Measurements from ENCODE around the gene PFKP.

The PFKP gene

GRCh38 chr10:3137958-3138726, 70.8 kb downstream of the PFKP start:
- DNase-seq: no peak

GRCh38 chr10:3139216-3139910, 72.0 kb downstream of the PFKP start:
- DNase-seq: no peak

DNA sequence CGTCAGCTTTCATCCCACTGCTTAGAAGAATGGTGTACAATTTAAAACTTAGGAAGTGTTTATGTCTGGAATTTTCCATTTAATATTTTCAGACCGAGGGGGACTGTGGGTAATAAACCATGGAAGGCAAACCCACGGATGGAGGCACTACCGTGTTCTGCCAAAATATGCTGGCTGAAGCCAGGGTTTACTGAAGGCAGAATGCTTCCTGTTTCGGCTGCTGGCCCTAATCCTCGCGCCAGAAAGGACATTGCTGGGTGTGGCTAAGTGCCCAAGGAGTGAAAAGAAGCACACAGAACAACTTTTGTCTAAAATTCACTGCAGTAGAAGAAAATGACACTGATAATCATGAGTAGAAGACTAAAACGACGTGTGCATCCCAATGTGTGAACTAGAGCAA, 72.9 kb downstream of the PFKP start:
- DNase-seq: no peak

DNA sequence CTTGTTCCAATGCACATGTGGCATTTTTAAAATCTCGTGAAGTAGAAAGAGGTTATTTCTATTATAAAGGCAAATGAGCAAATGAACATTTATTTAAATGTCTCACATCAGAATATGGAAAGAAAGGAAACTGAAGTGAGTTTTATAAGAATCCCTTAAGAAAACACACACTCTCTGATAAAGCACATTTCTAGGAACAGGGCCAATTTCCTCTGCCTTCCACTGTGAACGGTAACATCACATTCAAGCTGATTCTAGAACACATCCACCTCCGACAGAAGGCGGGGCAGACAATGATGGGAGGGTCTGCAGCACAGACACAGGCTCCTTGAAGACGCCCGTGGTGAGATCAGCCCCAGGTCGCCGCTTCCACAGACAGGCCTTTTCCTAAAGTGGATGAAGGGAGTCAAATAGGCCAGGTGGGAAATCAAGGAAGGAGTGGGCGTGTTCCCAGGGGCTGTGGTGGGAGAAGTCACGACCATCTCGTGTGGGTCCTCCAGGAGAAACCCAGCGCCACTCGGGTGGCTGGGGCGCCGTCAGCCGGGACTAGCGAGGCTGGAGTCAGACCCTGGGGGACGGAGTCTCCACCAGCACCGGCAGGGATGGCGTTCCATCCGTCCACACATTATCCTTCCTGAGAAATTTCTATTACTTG, 74.1 kb downstream of the PFKP start:
- DNase-seq: no peak

GRCh38 chr10:3142146-3142875, 75.0 kb downstream of the PFKP start:
- DNase-seq: no peak

GRCh38 chr10:3143366-3143765, 76.0 kb downstream of the PFKP start:
- no peak for DNase-seq

DNA sequence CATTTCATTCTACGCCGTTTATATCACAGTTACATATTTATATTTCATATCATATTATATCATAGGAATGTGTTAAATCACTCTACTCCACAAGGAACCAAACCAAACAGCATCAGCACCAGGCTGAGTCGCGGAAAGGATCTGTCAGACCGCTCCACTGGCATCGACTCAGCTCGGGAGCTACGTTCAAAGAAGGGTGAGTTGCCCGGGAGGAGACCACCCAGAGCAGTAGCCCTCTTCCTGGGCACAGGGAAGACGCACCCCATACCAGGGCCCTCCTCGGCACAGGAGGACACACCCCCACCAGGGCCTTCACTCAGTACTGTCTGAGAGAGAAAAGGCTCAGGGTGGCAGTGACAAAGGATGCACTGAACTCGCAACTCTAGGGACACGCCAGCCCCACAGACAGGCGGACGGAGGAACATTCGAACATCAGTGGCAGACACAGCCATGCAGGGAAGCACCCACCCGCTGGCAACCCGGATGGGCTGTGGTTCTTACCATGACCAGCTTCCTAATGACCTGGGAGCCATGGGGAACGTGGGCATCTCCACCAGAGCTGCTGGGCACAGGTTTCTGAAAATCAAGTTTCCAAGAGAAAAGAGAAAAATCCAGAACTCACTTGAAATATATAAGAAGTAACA, 76.6 kb downstream of the PFKP start:
- DNase-seq: no peak

DNA sequence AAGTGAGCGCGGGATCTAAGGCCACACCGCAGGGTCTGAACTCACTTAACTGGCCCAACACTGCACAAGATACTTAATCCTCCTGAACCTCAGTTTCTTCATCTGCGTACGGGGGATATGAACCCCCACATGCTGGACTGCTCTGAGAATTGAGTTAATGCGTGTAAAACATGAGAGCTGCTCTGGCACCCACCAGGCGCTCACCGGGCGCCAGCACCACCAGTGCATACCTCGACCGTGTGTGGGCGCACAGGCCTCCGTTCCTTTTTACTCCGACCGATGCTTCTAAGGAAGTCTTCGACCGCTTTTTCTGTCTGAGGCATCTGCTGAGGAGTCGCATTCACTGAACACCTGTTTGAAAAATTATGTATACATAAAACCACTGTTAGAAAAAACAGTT, 78.0 kb downstream of the PFKP start:
- DNase-seq: no peak

- no peak for DNase-seq
Measured at GRCh38 chr10:3146289-3146688, 78.9 kb downstream of the PFKP start.

DNA sequence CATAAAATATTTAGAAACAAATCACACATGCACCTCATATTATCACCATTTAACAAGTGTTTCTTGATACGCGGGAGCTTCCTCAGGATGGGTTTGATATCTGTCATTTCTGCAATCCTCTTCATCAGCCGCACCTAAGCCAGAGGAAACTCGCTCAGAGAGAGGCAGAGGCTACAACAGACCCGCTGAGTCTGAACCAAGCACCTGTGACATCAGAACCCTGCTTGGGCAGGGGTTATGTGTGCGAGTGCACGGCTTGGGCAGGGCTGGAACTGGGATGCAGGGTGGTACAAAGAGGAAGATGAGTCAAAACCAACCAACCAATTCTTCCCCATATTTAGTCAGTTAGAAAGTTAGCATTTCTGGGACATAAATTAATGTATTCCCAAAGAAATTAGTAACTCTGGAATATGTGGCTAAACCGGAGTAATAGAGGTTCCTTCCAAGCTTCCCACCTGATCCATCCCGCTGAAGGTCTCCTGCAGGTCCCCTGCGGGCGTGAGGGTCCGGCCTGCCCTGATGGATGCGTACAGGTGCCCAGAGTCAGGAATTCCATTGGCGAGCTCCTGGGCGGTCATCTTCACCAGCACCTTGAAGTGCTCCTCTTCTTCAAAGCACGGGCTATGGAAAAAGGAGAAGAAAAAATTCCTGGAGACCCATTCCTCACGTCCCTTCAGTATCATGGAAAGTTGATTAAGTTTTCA, 79.9 kb downstream of the PFKP start:
- no peak for DNase-seq

DNA sequence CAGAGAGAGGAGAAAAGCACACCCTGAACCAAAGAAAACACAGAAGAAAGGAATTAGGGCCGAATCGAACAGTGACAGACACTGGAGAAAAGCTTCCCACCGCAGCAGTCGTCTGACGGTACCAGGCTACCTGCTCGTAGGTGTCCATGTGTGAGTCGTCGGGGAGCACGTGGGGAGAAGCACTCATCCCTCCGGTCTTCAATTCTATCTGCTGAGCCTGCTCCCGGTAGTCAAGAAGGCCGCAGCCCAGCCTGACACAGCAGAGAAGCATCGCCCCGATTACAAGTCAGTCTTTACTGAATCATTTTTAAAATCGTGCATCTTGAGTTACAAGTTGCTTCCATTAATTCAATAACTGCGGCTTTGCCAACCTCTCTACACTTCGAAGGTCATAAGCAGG, 80.7 kb downstream of the PFKP start:
- no peak for DNase-seq

DNA sequence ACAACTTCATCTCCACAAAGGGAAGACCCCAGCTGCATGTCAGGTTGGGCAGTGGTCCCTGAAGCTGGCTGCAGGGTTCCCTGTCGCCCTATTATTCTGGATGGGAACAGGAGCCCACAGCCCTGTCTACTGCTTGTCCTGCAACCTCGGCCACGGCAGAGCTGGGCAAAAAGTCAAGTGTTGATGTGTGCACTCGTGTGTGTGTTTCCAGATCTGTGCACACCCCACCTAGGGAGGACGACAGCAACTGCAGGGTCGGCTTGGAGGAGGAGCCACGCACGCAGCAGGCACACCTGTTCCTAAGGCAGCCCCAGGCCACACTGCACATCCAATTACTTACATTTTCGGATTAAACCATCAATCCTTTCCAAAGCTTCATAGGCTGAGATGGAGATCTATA, 81.6 kb downstream of the PFKP start:
- no peak for DNase-seq

GRCh38 chr10:3149918-3150317, 82.6 kb downstream of the PFKP start:
- DNase-seq: no peak

- no peak for DNase-seq
Measured at GRCh38 chr10:3150366-3150765, 83.0 kb downstream of the PFKP start.

GRCh38 chr10:3150961-3151360, 83.6 kb downstream of the PFKP start:
- DNase-seq: no peak

DNA sequence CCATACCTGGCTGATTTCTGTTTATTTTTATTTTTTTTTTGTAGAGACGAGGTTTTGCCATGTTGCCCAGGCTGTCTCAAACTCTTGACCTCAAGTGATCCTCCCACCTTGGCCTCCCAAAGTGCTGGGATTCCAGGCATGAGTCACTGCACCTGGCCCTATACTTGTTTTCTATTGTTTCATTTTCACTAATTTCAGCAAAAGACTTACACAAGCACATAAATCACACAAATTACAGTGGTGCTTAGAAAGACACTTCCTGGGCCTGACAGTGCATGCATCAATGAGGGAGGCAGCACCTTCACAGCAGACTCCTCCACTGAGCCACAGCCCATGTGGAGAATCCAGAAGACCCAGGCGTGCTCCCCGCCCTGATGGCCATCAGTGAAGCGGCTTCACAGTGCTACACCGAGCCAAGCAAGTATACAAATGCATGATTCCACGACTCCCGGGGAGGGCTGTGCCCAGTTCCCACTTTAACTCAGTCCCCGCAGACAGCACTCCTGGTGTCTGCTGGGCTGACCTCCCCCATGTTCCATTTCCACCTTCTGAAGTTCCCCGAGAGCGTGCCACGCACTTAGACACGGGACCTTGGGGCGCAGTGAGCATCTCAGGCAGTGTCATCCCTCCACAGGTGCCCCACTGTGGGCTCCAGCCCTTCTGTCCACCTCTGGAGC, 84.7 kb downstream of the PFKP start:
- DNase-seq: no peak

- DNase-seq: no peak
Measured at GRCh38 chr10:3152566-3152935, 85.2 kb downstream of the PFKP start.

GRCh38 chr10:3154666-3155065, 87.3 kb downstream of the PFKP start:
- DNase-seq: no peak

GRCh38 chr10:3159152-3159551, 91.8 kb downstream of the PFKP start:
- no peak for DNase-seq

DNA sequence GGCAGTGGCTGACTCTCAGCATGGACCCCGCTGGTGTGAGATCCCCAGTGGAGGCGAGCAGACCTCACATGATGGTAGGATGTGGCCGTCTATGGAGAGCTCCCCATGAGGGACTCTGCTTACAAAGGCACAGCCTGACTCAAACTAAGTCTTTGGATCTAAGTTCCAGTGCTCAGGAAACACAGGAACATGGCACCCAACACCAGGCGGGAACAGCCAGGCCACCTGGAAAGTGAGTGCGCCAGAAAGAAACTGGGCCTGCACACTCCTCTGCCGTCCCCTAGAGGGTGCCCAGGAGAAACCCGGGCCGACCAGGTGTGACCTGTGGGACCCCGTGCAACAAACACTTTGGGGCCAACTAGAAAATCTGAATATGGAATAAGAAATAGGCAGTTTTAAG, 95.2 kb downstream of the PFKP start:
- DNase-seq: no peak

GRCh38 chr10:3163879-3164278, 96.5 kb downstream of the PFKP start:
- no peak for DNase-seq

DNA sequence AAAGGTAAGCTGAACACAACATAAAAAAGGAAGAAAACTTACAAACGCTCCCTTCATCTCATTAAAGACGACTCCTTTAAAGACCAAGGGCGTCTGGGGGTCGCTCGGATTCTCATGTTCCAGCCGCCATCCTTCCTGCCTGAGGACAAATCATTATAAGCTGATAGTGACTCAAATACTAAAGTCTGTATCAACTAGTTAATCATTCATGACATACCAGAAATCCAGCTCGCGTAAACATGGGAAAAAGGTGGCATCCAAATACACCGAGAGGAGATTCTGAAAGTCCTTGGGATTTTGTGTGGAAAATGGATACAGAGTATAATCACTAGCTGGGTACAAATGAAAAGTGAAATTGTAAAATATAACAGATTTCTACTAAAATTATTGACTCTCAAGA, 97.8 kb downstream of the PFKP start:
- no peak for DNase-seq

Data from NCI-H345 (cell line).